Activated CD4-positive, alpha-beta memory T cell treated with anti-CD3 and anti-CD28 coated beads for 36 hours (primary cell): ENCODE results near the gene NME4. TPM values are rescaled to one million over a fixed set of nuclear protein-coding genes. Genes with fewer than 3 reads are reported as not detected.

Experiments used
- total RNA-seq, 2 experiments: library from RNA; stranded (reverse); gene quantifications; one replicate each; pipeline ENCODE4 v1.2.3, GENCODE V29; 2021

NME4 gene
- total RNA-seq, 2 experiments from 2014 or later: 62.1 to 62.5 TPM

Other genes starting within 250 kb of the NME4 start
- not detected for gene HBZ, start 244.6 kb upstream of the NME4 start, total RNA-seq
- gene HBM, start 231.2 kb upstream of the NME4 start, total RNA-seq: not detected
- gene HBA2, start 224.3 kb upstream of the NME4 start, total RNA-seq: not detected
- gene HBA1, start 220.5 kb upstream of the NME4 start, total RNA-seq: not detected
- gene HBQ1, start 216.7 kb upstream of the NME4 start, total RNA-seq: not detected
- gene LUC7L, start 167.8 kb upstream of the NME4 start, total RNA-seq: 10 to 100 TPM; 57.0 to 60.8 TPM
- 10 to 100 TPM; 15.7 to 18.4 TPM for gene FAM234A, start 162.4 kb upstream of the NME4 start, total RNA-seq
- gene RGS11, start 121.3 kb upstream of the NME4 start, total RNA-seq: under 1 TPM in 1 of 2 experiments, not detected in 1; 0.14 TPM
- gene ARHGDIG, start 116.6 kb upstream of the NME4 start, total RNA-seq: not detected
- not detected for gene PDIA2, start 114.0 kb upstream of the NME4 start, total RNA-seq
- 10 to 100 TPM; 18.6 to 20.5 TPM for gene AXIN1, start 44.5 kb upstream of the NME4 start, total RNA-seq
- 10 to 100 TPM; 76.8 to 77.3 TPM for gene MRPL28, start 26.7 kb upstream of the NME4 start, total RNA-seq
- 10 to 100 TPM; 30.6 to 31.5 TPM for gene PGAP6, start 15.2 kb upstream of the NME4 start, total RNA-seq
- 1 to 10 TPM; 8.5 to 8.8 TPM for gene DECR2, start 4.7 kb downstream of the NME4 start, total RNA-seq
- 10 to 100 TPM; 14.8 to 18.4 TPM for gene RAB11FIP3, start 28.4 kb downstream of the NME4 start, total RNA-seq
- gene CAPN15, start 130.5 kb downstream of the NME4 start, total RNA-seq: 10 to 100 TPM; 69.7 to 76.2 TPM
- not detected for gene PRR35, start 163.2 kb downstream of the NME4 start, total RNA-seq
- gene NHLRC4, start 169.8 kb downstream of the NME4 start, total RNA-seq: under 1 TPM; 0.31 to 0.45 TPM
- gene PIGQ, start 172.8 kb downstream of the NME4 start, total RNA-seq: 10 to 100 TPM; 24.2 to 26.2 TPM
- gene RAB40C, start 192.9 kb downstream of the NME4 start, total RNA-seq: 10 to 100 TPM; 10.1 to 10.6 TPM
- gene WFIKKN1, start 233.8 kb downstream of the NME4 start, total RNA-seq: under 1 TPM; 0.05 to 0.07 TPM
- gene METTL26, start 239.1 kb downstream of the NME4 start, total RNA-seq: 100 to 1,000 TPM; 113 to 117 TPM
- gene MCRIP2, start 244.6 kb downstream of the NME4 start, total RNA-seq: 10 to 100 TPM; 41.1 to 44.1 TPM